Fibroblast of villous mesenchyme (primary cell): ENCODE measurements around the gene STIL. TPM values are rescaled to one million over a fixed set of nuclear protein-coding genes. Genes with fewer than 3 reads are reported as not detected.

ENCODE experiments used
- DNase-seq: peaks from one replicate; pipeline ENCODE4 v3.0.0-alpha.2; 2010; ENCODE audit warnings: low read depth
- H3K4me3 ChIP-seq: 2 replicates; pipeline ENCODE4 v1.5.1; 2011; ENCODE audit warnings: low read depth, mild to moderate bottlenecking, low read length
- CTCF ChIP-seq: IDR thresholded peaks from 2 replicates; pipeline ENCODE4 v1.5.1; 2012; ENCODE audit warnings: low read depth, mild to moderate bottlenecking, low read length; ENCODE audit not compliant: insufficient read depth
- total RNA-seq: library from RNA; depleted of rRNA; stranded (reverse); fragments of >200 nt; gene quantifications from 2 replicates; pipeline ENCODE4 v1.2.3, GENCODE V29; 2012

The STIL gene
- total RNA-seq, 1 donor: 21.2 TPM

- no peak for DNase-seq
- no peak for TF ChIP-seq CTCF
- no peak overlapping the region for H3K4me3 ChIP-seq
Observed at GRCh38 chr1:47235241-47235681, 78.7 kb downstream of the STIL start.

GRCh38 chr1:47233186-47233585 lies 80.8 kb downstream of the STIL start:
- no peak overlapping the region for H3K4me3 ChIP-seq
- TF ChIP-seq CTCF: no peak
- no peak for DNase-seq

- DNase-seq: no peak
- peak within 1 kb of the TSS; percentile 30 for H3K4me3 ChIP-seq
- no peak for TF ChIP-seq CTCF
Observed at GRCh38 chr1:47232187-47232874, 81.6 kb downstream of the STIL start, which contains the start of gene TAL1. Gene TAL1, minus strand, starts transcription at chr1:47232225. Its CDS starts 6,337 bp downstream, at chr1:47225888.

GRCh38 chr1:47231301-47232186 lies 82.4 kb downstream of the STIL start:
- no peak for TF ChIP-seq CTCF
- DNase-seq: peak; percentile 53
- peak overlapping the region; percentile 30 for H3K4me3 ChIP-seq

GRCh38 chr1:47230692-47231300 lies 83.2 kb downstream of the STIL start:
- TF ChIP-seq CTCF: no peak
- H3K4me3 ChIP-seq: no peak overlapping the region
- no peak for DNase-seq

- H3K4me3 ChIP-seq: no peak overlapping the region
- no peak for DNase-seq
- no peak for TF ChIP-seq CTCF
Observed at GRCh38 chr1:47229886-47230691, 83.9 kb downstream of the STIL start.
